COR-L47 (cell line): ENCODE data around the gene LRFN2.

Source experiments
- DNase-seq: peaks from one replicate; lab custom pipeline; 2025; lab: John Stamatoyannopoulos, UW

The LRFN2 gene

DNA sequence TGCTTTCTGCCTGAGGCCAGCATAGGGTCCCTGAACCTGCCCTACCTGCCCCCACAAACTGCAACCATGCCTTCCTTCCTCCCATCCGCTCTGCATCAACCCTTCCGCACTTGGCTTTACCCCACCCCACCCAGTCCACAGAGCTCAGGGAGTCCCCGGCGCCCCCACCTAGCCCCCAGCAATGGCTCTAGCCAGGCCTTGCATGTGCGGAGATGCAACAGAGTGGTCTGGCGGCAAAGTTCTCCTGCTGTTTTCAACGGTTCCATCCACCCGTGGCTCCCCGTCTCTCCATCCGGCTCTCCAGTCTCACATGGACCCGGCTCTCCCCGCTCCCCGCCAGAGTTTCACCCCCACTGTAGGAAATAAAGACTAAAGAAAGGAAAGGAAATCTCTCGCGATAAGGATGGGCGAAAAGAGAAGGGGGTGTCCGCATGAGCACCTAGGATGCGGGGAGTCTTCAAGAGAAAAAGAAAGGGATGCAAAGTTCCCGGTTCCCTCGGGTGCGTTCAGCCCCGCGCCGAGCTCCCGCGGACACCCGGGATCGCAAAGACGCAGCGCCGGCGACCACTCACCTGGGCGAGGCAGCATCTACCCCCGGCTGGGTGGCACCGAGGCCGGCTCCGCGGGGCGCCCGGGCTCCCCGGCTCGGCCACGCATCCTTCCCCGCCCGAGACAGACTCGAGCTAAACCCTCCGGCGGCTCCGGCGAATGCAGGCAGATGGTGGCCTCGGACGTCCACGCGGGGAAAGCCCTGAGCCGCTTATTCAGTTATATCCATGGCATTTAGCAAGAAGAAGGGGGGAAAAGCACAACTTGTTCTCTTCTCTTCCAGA lies 579 bp downstream of the LRFN2 start:
- peak; percentile 23 for DNase-seq

DNA sequence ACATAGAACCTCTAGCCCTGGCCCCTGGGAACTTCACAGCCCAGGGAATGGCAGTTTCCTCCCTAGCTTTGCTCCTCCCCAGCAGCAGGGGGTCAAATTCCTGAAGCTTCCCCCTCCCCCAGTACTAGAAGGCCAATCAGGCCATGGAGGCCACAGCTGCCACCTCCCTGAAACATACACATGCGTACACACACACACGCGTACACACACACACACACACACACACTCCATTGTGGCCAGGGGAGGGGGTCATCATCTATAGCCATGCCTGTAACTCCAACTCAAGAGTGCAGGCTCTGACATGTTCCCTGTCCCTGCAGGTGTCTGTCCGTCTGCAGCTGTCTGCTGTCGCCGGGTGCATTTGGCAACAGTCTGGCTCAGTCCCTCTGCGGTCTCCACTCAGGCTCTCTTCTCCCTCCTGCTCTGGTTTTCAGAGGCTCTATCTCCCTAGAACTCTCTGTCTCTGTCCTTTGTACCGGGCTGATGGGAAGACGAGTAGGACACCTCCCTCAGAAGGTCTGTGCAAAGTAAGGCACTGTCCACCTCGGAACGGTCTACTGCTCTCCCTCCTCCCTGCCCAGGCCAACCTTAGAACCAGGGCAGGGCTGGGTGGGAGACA lies 1.4 kb downstream of the LRFN2 start:
- DNase-seq, result peak; percentile 47

GRCh38 chr6:40585223-40585622 lies 1.9 kb downstream of the LRFN2 start:
- no peak for DNase-seq

DNA sequence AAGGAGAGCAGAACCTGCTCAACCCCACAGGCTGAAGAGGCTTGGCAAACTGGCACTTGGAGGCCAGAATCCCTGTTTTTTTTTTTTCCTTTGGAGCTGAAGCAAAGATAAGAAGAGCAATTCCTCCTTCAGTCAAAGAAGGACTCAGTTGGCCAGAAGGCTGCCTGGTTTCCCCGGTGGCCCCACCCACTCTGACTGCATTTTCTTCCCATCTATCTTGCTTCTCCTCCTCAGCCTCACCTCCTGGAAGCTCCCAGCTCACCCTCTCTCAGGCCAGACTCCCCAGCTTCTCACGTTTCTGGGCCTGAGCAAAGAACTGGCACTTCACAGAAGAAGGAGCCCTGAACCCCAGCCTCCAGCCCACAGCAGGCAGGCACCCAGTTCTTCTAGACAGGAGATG lies 2.4 kb downstream of the LRFN2 start:
- DNase-seq, result no peak

GRCh38 chr6:40583709-40584108 lies 3.5 kb downstream of the LRFN2 start:
- no peak for DNase-seq

GRCh38 chr6:40582892-40583291 lies 4.3 kb downstream of the LRFN2 start:
- DNase-seq, result no peak

GRCh38 chr6:40579101-40579500 lies 8.1 kb downstream of the LRFN2 start:
- DNase-seq, result no peak

DNA sequence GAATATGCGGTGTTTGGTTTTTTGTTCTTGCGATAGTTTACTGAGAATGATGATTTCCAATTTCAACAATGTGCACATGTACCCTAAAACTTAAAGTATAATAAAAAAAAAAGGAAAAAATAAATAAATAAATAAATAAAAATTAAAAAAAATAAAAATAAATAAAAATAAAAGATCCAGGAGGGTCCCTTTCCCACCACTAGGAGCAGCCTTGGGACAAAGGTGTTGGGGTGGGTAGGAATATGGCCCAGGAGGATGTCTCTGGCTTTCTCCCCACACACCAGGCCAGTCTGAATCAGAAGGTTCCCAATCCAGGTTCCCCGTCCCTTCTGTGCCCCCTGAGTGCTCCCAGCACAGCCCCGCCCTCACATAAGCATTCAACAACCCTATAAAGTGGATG lies 9.5 kb downstream of the LRFN2 start:
- no peak for DNase-seq

DNA sequence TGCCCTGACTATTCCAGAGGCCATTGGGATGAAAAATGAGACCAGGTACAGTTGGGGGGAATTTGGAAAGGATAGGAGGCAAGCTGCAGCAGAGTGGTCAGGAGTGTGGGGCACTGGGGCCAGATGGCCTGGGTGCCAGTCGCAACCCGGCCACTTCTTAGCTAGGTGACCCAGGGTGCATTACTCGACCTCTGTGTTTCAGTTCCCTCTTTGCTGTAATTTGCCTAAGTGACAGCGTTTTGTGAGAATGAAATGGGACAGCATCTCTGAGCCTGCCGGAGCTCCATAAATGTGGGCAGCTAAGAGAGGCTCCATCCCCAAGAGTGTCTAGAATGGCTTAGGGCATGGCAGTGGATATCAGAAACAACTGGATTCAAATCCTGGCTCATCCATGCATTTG lies 13.9 kb downstream of the LRFN2 start:
- no peak for DNase-seq

GRCh38 chr6:40569162-40569910 lies 17.8 kb downstream of the LRFN2 start:
- DNase-seq, result no peak

- no peak for DNase-seq
Measured at GRCh38 chr6:40568062-40568708, 19.0 kb downstream of the LRFN2 start.

GRCh38 chr6:40563111-40563510 lies 24.1 kb downstream of the LRFN2 start:
- DNase-seq, result no peak

- DNase-seq, result no peak
Measured at GRCh38 chr6:40559056-40559455, 28.1 kb downstream of the LRFN2 start.

DNA sequence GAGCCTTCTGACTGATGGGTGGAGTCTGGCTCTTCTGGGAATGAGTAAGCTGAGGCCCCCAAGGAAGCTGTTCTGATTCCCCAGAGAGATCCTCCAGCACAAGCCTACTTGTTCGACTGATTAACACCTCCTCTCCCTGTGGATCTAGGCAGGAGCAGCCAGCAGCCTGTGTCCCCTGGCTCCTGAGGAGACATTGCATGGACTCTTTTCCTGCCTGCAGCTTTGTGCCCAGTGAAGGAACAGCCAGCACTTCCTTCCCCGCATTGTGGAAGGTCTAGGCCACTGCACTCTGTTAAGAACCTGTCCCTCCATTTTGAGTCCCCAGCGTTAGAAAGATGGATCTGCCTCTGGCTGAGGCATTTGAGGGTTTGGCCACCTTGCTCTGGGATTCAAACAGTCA lies 29.1 kb downstream of the LRFN2 start:
- DNase-seq, result no peak

- no peak for DNase-seq
Measured at GRCh38 chr6:40556881-40557280, 30.3 kb downstream of the LRFN2 start.

GRCh38 chr6:40556023-40556422 lies 31.1 kb downstream of the LRFN2 start:
- DNase-seq, result no peak

DNA sequence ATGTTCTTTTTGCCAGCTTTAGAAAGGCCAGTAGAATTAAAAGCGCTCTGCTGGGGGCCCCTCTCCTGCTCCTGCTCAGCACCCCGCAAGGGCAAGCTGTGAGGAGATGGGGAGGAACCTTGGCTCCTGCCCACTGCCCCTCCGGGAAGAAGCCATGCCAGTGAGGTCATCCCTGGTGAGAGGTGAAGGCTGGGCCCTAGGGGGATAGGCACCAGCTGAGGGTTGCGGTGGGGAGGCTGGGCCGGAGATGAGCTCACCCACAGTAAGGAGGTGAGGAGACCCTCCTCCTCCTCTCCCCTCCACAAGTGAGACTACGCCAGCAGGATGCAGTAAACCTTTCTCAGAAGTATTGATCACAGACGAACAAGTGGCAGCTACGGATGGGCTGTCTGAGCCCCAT lies 32.1 kb downstream of the LRFN2 start:
- no peak for DNase-seq

GRCh38 chr6:40552941-40553340 lies 34.2 kb downstream of the LRFN2 start:
- no peak for DNase-seq

DNA sequence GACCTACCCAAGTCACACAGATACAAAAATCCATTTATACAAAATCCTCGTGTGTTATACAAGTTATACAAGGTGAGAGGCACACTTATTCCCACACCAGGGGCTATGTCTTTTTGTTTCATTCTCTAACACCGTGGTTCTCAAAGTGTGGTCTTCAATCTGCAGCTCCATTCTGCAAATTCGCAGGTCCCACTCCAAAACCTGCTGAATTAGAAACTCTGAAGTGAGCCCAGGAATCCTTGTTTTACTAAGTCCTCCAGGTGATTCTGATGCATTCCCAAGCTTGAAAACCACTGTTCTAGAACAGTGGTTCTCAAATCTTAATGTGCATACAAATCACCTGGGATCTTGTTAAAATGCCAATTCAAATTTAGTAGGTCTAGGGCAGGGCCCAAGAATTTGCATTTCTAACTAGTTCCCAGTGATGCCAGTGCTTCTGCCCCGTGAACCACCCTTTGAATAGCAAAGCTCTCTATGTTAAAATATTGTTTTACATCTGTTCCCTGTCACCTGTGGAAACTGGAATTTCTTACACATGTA lies 35.1 kb downstream of the LRFN2 start:
- DNase-seq, result no peak

DNA sequence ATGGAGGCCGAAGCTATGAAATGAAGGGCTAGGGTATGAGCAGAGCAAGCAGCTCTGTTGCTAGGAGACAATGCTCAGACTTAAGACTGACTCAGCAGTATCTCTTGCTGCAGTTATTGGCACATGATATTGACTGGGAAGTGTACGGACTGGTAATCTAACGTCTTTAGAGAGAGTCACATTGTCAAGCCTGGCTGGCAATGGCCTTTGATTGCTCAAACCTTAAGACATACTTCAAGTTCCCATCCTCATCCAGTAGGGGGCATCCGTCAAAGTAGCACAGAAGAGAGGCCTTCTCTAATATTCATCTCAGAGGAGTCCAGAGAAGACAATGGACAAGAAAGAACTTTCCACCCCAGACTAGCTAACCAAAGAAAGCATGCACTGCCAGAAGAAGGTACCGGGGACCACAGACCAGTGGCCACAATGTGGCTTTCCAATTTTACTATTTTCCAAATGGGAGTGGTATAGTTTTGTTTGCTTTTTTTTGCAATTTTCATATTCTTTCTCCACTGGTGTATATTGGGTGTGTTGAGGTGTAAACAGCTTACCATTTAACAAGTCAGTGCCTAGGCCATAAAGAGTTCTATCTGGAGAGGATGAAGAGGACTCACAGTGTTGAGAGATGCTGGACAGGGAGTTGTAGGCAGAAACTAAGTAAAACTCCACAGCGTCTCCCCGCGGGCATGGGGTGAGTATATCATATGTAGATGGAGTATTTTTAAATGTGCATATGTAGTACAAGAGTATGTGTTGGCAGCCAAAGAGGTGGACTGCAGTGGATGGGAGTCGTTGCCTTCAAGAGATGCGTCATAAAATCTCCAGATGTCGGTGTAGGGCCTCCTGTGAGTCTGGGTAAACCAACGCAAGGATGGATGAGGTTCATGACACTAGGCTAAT lies 36.7 kb downstream of the LRFN2 start:
- no peak for DNase-seq

- DNase-seq, result no peak
Measured at GRCh38 chr6:40545954-40546353, 41.2 kb downstream of the LRFN2 start.
